ENCODE data around the gene AHI1.

- TF ChIP-seq POLR2A (IDR thresholded peaks at IDR 0.05; ENCODE audit: low read length) (no peak), GATA1 (IDR thresholded peaks at IDR 0.05; ENCODE audit: low read depth, low read length) (no peak)
These were observed 167.4 kb downstream of the AHI1 start for GRCh38 chr6:135329851-135330803.
